ENCODE results near the gene RAB8A. TPM values are rescaled to one million over a fixed set of nuclear protein-coding genes. Genes with fewer than 3 reads are reported as not detected.
A peak's percentile ranks its signal among the peaks of the same experiment; 100 is the strongest.

Gene RAB8A
- total and polyA plus RNA-seq, 9 of the 15 experiments (the other 6 are each of a cell fraction or from before 2014, with no cell fraction given), result 11.2 to 102 (median 53.2) TPM

DNA sequence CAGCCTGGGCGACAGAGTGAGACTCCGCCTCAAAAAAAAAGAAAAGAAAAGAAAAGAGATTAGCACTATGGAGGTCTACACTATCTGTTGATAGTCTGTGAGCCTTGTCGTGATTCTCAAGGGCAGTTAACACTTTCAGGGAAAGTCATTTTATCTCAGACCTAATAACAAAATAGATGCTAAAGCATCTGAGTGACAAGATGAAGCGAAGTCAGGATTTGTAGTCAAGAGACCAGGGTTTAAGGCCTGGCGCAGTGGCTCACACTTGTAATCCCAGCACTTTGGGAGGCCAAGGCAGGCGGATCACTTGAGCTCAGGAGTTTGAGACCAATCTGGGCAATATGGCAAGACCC is 13.3 kb upstream of the RAB8A start:
- Histone ChIP-seq H3K4me2 (ENCODE audit: insufficient read depth, low read length) (no peak overlapping the region), H3K79me2 (ENCODE audit: control insufficient read depth, insufficient read depth, low read length) (no peaks in the 10 kb centered on the region), H3K9me1 (ENCODE audit: control insufficient read depth, insufficient read depth, low read length) (no peaks in the 10 kb centered on the region), H3K27me3 (ENCODE audit: control insufficient read depth in 2 of 2, insufficient read depth in 2 of 2, low read length in 2 of 2) (no peaks in the 10 kb centered on the region), H3K9me3 (replicated peaks; ENCODE audit: control insufficient read depth, insufficient read depth, low read depth, low read length) (no peaks in the 10 kb centered on the region), H3K4me1 (replicated peaks in 1 of 2; ENCODE audit: control insufficient read depth in 2 of 2, insufficient read depth in 2 of 2, low read length in 2 of 2) (no peaks in the 10 kb centered on the region), H3K36me3 (ENCODE audit: control insufficient read depth, insufficient read depth, low read length) (peaks cover 70% of the 10 kb centered on the region; the same call in 2 of the 3 replicates), H3K27ac (ENCODE audit: extremely low read depth, low read depth, low read length) (no peak overlapping the region), H2AFZ (ENCODE audit: low read depth, low read length) (no peak overlapping the region), H3K4me3 (no peak overlapping the region), H3K9ac (ENCODE audit: insufficient read depth in 1 of 2, low read depth in 2 of 2, low read length in 2 of 2) (no peak overlapping the region), H4K20me1 (replicated peaks; ENCODE audit: control insufficient read depth, insufficient read depth, low read length) (no peaks in the 10 kb centered on the region)
- DNase-seq (ENCODE audit: extremely low read depth in 1 of 4, low spot score in 3 of 4) (no peak), ATAC-seq (no peak), FAIRE-seq (no peak)
- ChIA-PET CTCF (ENCODE audit: low intra/inter-chr PET ratio) (interaction anchor here (0.7 kb wide), 1 partner anchor 8 kb away, joined by 4 read pairs; no protein-coding TSS in a partner anchor), POLR2A (interaction anchor here (1.1 to 7.2 kb wide), 4 partner anchors 8 to 24 kb away, joined by 3 to 67 read pairs (median 6); no protein-coding TSS in a partner anchor)
- in situ Hi-C loops (cut with MboI), result no loop called here
- intact Hi-C loops (cut with micrococcal nuclease), result no loop called here
- TF ChIP-seq KAT7 (CRISPR knock-in tag; IDR thresholded peaks at IDR 0.05; ENCODE audit: borderline replicate concordance) (no peak), ZFX (CRISPR knock-in tag; IDR thresholded peaks at IDR 0.05) (no peak), THRB (CRISPR knock-in tag; conservative IDR thresholded peaks at IDR 0.05) (peak; percentile 6; the same call in 1 of the 2 replicates), ZBTB40 (IDR thresholded peaks at IDR 0.05) (no peak), ZBTB40 (CRISPR knock-in tag; IDR thresholded peaks at IDR 0.05) (no peak), ZBTB17 (CRISPR knock-in tag; IDR thresholded peaks at IDR 0.05) (no peak), ZKSCAN1 (IDR thresholded peaks at IDR 0.05; ENCODE audit: low read depth, low read length) (no peak)
- TF ChIP-seq, protein P1, sequence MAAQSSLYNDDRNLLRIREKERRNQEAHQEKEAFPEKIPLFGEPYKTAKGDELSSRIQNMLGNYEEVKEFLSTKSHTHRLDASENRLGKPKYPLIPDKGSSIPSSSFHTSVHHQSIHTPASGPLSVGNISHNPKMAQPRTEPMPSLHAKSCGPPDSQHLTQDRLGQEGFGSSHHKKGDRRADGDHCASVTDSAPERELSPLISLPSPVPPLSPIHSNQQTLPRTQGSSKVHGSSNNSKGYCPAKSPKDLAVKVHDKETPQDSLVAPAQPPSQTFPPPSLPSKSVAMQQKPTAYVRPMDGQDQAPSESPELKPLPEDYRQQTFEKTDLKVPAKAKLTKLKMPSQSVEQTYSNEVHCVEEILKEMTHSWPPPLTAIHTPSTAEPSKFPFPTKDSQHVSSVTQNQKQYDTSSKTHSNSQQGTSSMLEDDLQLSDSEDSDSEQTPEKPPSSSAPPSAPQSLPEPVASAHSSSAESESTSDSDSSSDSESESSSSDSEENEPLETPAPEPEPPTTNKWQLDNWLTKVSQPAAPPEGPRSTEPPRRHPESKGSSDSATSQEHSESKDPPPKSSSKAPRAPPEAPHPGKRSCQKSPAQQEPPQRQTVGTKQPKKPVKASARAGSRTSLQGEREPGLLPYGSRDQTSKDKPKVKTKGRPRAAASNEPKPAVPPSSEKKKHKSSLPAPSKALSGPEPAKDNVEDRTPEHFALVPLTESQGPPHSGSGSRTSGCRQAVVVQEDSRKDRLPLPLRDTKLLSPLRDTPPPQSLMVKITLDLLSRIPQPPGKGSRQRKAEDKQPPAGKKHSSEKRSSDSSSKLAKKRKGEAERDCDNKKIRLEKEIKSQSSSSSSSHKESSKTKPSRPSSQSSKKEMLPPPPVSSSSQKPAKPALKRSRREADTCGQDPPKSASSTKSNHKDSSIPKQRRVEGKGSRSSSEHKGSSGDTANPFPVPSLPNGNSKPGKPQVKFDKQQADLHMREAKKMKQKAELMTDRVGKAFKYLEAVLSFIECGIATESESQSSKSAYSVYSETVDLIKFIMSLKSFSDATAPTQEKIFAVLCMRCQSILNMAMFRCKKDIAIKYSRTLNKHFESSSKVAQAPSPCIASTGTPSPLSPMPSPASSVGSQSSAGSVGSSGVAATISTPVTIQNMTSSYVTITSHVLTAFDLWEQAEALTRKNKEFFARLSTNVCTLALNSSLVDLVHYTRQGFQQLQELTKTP (IDR thresholded peaks at IDR 0.05; ENCODE audit: low read depth in 1 of 2, partially characterized antibody in 2 of 2), result no peak
- BruUV-seq (replicated peaks), result no TSS peak
- WGBS (ENCODE audit: insufficient coverage, low coverage, missing lambda C conversion rate), result 87% methylated on average over 6 of the region's 6 CpGs
